ENCODE results near the gene SLC9A7.

GRCh38 chrX:46582325-46582724 is 176.6 kb downstream of the SLC9A7 start:
- TF ChIP-seq CTCF (conservative IDR thresholded peaks at IDR 0.05) (no peak), EZH2 (IDR thresholded peaks at IDR 0.05; ENCODE audit: low read depth) (no peak)
